GM19023 (cell line): ENCODE data around the gene LIMS1.
A peak's percentile ranks its signal among the peaks of the same experiment; 100 is the strongest.
"Not testable (repeated sequence)": the region's sequence is repeated elsewhere in the genome, so short reads cannot be mapped to it uniquely, and the experiment has no call there.

Source experiments
- ATAC-seq: cut with Tn5 transposase; IDR thresholded peaks from one replicate; pipeline ENCODE4 v1.9.1; 2021; ENCODE audit warnings: mild to moderate bottlenecking, moderate library complexity; ENCODE audit not compliant: unreplicated experiment

The LIMS1 gene

DNA sequence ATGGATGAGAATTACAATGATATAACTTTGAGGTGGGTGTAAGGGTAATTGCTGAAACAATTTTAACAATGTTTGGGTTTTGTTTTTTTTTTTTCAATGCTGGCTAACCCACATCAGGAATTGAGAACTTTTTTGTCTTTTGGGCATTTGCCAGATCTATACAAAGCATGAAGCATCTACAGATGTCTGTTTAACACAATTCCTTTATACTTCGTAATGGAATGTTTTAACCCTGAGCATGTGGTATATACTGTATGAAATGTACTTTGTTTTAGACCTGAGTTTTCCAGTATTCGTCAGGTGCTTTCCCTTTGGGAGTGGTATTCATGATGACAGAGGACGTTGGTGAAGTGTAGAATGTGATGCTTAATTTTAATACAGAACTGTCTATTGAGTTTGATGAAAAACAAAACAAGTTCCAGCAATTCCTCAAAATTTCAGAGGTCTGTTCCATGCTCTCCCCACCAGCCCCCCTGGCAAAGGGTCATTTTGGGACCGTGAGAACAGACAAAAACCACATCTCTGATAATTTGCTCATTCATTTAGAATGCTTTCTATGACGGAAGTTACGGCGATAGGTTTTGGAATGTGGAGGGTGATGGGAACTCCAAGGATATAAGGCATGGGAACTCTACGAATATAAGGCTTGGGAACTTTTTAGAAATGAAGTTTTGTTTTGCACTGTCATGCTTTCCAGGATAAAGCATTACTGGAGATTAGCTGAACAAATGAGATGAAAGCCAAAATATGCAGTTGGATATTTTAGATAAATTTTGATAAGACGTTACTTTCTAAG is 14.1 kb downstream of the LIMS1 start:
- no peak for ATAC-seq

DNA sequence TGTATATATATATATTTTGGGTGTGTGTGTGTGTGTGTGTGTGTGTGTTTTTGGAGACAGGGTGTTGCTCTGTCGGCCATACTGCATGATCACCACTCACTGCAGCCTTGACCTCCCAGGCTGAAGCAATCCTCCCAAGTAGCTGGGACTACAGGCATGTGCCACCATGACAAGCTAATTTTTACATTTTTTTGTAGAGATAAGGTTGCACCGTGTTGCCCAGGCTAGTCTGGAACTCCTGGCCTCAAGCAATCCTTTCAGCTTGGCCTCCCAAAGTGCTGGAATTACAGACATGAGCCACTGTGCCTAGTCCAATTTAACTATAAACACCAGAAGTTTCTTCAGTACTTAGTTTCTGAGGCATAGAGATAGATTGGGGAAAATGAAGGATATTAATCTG is 18.3 kb downstream of the LIMS1 start:
- ATAC-seq: no peak

DNA sequence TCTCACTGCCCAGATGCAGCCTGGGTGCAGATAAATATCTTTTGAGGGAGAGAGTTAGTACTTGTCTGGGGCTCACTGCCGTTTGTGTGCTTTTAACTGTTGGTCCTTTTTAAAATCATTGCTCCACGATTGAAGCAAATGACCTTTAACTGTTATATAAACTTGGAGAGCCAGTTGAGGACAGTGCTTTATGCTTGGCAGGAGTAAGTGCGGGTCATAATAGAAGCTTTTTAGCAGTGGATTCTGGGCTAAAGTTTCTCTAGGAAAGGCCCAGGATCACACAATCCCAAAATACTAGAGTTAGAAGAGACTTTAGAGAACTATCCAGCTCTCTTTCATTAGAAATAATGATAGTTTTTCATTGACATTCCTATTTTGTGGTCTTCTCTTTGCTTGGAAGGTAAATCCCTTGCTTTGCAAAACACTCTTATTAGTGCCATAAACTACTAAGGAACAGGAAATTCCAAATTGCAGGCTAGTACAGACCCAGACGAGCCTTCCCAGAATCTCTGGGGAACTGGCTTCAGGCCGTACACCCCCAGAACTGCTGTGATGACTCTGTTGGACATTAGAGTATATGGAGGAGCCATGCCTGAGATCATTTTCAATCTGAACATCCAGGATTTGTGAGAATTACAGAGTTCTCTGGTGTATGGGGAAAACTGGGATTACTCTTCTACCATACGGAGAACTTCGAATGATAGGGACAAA is 19.1 kb downstream of the LIMS1 start:
- no peak for ATAC-seq

DNA sequence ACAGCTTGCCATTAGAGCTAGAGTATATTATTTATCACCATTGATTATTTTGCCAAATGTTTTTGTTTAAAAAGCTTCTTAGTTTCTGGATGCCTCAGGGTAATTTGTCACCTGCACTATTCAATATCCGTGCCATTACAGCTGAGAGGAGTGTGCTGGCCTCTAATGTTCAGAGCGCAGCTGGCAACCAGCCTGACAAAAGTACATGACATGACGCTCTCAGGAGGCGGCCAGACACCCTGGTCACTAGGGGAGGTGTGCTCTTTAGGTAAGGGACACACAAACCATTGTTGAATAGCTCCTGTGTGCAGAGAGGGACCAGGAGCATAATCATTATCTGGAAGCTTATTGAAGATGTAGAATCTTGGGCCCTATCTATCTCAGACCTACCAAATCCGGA is 20.3 kb downstream of the LIMS1 start:
- no peak for ATAC-seq

DNA sequence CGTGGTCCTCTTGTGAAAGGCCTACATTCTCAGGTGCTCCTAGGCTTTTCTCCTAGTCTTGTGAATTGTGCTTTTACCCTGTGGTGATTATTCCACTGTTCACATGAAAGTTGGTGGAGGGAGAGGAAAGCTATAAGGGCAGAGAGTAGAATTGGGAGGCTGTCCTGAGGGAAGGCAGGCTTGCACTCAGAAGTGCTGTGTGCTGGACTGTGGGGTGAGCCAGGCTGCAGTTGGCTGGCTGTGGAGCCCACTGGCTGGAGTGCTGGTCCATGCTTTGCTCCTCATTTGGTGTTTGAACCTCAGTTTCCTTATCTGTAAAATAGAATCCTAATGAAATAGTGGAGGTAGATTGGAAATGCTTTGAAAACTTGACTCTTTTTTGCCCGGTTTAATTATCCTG is 21.3 kb downstream of the LIMS1 start:
- no peak for ATAC-seq

DNA sequence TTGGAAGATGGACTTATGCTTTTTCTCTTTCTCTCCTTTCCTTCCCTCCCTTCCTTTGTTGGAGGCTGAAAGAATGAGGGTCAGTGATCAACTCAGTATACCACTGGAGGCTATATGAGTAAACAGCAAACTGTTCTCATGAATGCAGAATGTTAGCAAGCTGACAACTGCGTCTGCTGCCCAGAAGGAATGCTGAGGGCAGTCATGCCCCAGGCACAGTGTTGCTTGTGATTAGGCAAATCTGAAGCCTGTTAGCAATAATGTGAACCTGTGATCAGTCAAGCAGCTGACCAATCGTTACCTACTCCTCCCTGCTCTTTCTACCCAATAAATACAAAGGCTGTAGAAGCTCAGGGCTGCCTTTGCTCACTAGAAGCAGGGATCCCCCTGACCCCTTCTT is 22.3 kb downstream of the LIMS1 start:
- ATAC-seq: not testable (repeated sequence)

DNA sequence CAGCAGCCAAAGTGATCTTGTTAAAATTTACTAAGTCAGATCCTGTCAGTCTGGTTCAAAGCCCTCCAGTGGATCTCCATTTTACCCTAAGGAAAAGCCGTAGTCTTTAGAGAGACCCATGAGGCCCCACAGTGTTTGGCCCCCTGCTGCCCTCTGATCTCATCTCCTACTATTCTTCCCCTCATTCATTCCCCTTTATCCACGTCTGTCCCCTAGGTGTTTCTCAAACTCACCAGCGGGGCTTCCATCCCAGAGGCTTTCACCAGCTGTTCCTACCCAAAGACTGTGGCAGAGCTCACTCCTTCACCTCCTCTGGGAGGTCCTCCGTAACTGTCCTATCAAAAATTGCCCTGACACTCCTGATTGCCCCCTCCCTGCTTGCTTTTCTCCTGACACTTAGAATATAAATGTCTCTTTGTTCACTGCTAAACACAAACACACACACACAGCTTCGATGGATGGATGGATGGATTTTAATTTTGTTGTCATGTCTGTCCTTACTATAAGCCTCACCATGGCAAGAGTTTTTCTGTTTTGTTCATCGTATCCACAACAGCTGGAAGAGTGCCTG is 26.1 kb downstream of the LIMS1 start:
- ATAC-seq: no peak

DNA sequence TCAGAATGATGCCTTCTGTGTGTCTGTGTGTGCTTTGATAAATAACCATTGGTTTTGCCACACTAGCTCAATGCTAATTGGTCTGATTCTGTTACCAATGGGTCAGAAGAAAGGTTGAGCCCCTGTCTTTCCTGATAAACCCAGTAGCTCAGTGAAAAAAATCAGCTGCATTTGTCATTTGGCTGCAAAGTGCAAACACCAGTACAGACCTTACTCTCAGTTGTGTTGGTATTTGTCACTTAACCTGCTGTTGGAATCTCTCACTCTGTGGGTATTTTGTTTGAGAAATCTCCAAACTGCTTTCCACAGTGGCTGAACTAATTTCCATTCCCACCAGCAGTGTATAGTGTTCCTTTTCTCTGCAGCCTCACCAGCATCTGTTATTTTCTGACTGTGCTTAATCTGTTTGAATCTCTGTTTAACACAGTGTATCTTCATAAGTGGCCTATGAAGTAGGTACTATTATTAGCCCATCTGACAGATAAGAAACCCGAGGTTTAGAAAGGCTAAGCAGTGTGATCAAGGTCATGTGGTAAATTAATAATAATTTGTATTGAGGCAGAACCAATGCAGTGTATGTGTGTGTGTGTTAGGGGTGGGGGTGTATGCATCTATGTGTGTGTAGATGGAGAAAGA is 26.7 kb downstream of the LIMS1 start:
- no peak for ATAC-seq

DNA sequence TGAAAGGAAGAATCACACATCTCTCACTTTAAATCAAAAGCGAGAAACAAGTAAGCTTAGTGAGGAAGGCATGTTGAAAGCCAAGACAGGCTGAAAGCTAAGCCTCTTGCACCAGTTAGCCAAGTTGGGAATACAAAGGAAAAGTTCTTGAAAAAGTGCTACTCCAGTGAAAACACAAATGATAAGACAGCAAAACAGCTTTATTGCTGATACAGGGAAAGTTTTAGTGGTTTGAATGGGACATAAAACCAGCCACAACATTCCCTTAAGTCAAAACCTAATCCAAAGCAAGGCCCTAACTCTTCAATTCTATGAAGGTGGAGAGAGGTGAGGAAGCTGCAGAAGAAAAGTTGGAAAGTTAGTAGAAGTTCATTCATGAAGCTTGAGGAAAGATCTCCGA is 28.0 kb downstream of the LIMS1 start:
- no peak for ATAC-seq

DNA sequence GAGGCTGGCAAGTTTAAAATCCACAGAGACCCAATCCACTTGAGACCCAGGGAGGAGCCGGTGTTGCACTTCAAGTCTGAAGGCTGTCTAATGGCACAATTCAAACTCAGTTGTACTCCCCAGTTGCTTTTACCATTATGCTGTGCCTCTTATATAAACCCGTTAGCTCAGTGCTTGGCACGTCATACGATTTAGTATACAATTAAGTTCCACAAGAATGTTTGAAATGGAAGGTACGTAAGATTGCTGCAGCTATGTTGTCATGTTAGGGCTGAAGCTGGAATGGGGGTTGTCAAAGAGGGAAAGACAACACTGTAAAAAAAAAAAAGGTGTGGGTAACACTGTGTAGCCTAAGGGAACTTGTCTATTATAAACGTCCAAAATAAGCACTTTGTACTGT is 30.2 kb downstream of the LIMS1 start:
- ATAC-seq: no peak

DNA sequence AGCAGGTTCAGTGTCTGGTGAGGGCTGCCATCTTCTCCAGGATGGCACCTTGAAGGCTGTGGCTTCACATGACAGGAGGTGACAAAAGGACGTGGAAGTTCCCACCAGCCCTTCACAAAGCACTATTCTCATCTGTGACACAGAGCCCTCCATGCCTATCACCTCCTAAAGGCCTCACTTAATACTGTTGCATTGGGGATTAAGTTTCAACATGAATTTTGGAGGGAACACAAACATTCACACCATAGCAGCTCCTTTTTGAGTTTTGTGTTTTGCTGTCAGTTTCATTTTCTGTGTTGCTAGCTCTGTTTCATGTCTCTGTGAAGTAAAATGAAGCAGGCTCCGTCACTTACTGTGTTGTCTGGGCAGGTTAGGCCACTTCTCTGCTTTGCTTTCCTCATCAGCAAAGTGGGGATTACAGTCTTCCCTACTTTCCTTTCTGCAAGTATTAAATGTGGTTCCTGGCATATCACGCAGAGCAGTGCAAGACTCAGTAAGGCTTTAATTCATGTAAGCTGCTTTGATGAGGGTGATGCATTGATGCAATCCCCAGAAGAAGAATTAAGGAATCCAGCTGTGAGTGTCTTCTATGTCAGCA is 31.6 kb downstream of the LIMS1 start:
- peak; percentile 77 for ATAC-seq

DNA sequence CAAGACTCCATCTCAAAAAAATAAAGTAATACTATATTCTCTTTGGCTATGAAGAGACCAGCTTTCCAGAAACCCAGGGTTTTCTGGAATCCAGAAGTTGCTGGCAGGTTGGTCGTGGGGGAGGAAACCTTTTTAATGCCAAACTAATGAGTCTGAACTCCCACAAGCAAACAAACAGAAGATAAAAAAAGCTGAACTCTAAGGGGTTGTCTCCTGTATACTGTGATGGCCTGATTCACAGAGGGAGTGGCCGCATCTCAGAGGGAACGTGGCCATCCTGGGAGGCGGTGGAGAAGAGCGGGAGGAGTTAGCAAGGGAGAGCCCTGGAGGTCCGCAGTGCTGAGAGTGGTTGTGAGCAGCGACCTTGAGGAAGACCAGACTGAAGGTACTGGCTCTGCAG is 36.1 kb downstream of the LIMS1 start:
- ATAC-seq: no peak

DNA sequence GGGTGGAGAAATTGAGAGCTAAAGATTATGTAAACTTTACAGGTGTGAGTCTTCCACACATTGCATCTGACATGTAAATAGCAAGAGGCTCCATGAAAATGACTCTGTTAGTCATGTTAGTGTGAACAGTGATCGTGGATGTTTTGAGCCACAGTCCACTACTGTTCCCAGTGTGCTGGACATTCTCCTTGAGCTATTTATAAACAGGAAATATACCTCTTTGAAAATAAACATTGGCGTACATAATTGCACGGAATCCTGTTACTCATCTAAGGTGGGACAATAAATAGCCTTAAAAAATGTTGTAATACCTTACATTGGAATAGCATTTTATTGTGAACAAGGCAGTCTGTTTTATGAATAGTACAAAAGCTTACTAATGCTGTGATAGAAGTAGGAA is 37.0 kb downstream of the LIMS1 start:
- no peak for ATAC-seq

DNA sequence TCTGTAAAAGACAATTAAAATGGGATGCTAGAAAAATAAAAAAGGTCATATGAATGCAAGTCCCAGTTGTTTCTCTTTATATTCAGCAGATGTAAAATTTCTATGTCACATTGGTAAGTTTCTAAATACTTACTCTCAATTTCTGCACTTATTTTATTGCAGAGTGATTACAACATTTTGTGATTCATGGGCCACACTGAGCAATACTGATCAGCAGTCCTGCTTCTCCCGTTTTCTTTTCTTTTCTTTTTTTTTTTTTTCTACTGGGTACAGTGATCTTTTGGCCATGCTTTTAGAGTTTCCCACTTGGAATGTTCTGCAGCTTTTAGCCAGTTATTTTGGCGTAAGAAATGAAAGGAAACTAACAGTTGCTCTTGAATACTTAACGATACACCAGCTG is 38.8 kb downstream of the LIMS1 start:
- ATAC-seq: no peak

DNA sequence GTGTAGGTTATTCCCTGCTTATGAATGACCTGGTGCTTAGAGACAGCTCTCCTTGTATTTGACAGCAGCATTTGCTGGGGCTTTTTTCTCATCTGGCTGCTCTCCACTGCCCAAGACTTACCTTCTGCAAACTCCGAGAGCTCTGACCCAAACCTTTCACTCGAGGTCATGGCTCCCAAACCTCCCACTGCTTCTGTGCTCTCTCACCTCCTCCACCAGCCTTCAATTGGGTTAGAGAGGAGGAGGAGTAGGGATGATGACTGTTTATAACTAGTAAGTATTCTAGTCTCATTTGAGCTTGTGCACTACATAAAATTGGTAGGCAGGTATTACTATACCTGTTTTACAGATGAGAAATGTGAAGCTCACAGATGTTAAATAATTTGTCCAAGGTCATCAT is 40.1 kb downstream of the LIMS1 start:
- no peak for ATAC-seq

DNA sequence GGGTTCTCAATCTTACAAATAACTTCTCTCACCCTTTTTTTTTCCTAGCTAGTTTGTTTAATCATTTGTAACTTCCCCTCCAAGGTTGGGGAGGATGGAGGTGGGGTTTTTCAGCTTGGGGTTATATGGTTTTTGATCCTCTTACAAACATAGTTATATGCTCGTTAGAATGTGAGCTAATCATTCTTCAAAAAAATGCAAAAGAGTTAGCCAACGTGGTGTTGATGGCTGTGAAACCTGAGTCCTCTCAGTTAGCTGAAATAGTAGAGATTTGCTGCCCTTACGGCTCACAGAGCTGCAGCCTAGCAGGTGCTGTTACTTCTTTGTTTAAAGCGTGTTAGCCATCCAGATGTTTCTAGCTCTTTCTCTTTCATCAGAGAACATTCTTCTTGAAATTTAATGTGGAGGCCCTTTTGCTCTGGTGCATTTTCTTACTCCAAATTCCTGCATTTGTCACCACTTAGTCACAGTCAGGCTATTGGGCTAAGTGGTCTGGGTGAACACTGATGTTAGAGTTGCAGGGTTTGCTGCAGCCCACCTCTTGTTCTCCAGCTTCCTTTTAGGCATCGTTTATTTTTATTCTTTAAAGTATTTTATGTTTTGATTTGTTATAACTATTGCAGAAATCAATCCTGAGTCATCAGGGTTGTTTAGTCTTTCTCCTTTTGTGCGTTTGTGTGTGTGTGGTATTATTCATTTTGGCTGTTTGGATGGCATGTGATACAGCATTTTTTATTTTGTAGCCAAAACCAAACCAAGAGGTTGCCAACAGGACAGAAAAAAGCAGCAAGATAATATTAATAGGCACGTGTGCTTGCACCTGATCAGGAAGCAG is 41.1 kb downstream of the LIMS1 start:
- peak; percentile 92 for ATAC-seq

DNA sequence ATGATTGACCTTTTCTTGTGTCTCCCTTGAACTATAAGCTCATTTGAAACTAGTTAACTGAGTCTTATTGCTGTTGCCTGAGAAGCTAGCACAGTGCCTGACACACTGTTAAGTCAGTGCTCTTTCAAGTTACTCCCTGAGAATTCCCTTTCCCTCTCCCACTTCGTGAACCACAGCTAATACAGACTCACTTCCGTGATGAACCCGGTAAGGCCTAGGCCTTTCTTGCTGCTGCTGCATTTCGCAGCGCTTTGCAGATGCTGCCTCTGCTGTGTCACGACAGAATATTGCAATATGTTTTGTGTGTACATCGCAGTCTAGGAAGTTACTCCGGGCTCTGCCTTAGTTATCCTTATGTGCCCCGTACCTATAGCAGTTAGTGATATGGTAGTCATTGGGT is 42.8 kb downstream of the LIMS1 start:
- no peak for ATAC-seq

DNA sequence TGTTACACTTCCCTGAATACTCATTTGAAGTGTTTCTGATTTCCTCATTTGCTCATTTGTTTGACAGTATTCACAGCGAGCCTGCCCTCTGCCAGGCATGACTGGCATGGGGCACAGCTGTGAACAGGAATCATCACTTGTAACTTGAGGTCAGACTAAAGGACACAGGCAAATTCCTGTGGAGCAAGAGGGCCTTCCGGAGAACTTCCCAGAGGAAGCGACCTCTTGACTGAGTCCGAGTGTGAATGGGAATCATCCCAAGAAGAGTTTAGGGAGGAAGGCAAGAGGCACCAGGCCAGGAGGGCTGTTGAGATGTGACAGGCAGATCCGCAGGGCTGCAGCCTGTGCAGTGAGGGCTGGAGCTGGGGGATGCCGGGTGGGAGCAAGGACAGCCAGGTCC is 45.4 kb downstream of the LIMS1 start:
- no peak for ATAC-seq

DNA sequence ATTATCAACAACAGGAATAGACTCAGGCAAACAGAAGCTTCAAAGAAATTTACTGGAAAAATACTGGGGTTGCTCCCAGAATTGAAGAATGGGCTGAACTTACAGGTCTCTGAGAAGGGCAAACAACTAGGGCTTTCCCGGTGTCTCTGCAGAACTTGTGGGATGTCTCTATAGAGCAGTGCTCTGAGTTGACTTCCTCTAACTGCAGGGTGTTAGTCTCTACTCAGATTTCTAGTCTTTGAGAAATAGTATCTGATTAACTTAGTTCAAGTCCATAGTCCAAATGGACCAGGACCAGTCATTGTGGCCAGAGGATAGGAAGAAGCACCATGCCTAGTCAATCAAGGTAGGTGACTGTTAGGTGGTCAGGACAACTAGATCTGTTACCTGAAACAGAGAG is 45.8 kb downstream of the LIMS1 start:
- ATAC-seq: no peak

DNA sequence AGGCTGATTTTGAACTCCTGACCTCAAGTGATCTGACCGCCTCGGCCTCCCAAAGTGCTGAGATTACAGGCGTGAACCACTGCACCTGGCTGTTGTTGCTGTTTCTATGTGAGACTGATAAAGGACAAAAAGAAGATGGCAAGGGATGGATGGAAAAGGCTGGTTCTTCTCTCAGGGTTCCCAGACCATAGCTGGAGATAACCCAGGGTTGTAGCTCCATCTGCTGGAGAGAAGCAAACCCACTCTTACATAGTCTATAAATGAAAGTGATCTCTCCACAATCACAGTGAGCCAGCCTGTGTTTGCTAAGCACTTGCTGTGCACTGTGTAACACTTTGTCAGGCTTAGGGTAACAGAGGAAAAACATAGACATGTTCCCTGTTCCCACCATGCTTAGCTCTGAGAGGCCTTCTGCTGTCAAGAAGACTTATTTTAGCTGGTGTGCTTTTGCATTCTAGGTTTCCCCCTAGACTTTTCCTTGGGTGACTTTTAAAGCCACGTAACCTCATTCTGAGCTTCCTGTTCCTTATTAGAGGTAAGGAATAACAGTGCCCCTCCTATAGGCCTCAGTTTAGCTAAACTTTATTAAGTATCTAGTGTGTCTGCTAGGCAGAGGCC is 49.7 kb downstream of the LIMS1 start:
- peak; percentile 66 for ATAC-seq
